ENCODE data around the gene ETV3. TPM values are rescaled to one million over a fixed set of nuclear protein-coding genes. Genes with fewer than 3 reads are reported as not detected.

ETV3 gene
- total RNA-seq, 1 donor from 2014 or later: 11.2 TPM

- no peak for DNase-seq (ENCODE audit: low read depth in 2 of 2)
These were observed 23.7 kb upstream of the ETV3 start for GRCh38 chr1:157161901-157162300.

- no peak for DNase-seq (ENCODE audit: low read depth in 2 of 2)
These were observed 20.8 kb upstream of the ETV3 start for GRCh38 chr1:157158967-157159366.

- DNase-seq (ENCODE audit: low read depth in 2 of 2): no peak
These were observed 19.5 kb upstream of the ETV3 start for GRCh38 chr1:157157501-157158190.

GRCh38 chr1:157156058-157156541 lies 17.9 kb upstream of the ETV3 start:
- peak; percentile 17 to 59 for DNase-seq (ENCODE audit: low read depth in 2 of 2)

- DNase-seq (ENCODE audit: low read depth in 2 of 2): no peak
These were observed 17.5 kb upstream of the ETV3 start for GRCh38 chr1:157155658-157156057.

GRCh38 chr1:157154940-157155514 lies 16.8 kb upstream of the ETV3 start:
- peak in 1 of 2 donors; percentile 87 for DNase-seq (ENCODE audit: low read depth in 2 of 2)

- DNase-seq (ENCODE audit: low read depth in 2 of 2): no peak
These were observed 16.1 kb upstream of the ETV3 start for GRCh38 chr1:157154291-157154690.

- DNase-seq (ENCODE audit: low read depth in 2 of 2): no peak
These were observed 15.6 kb upstream of the ETV3 start for GRCh38 chr1:157153746-157154145.

- no peak for DNase-seq (ENCODE audit: low read depth in 2 of 2)
These were observed 14.3 kb upstream of the ETV3 start for GRCh38 chr1:157152510-157152909.

GRCh38 chr1:157151506-157151905 lies 13.3 kb upstream of the ETV3 start:
- DNase-seq (ENCODE audit: low read depth in 2 of 2): no peak

- no peak for DNase-seq (ENCODE audit: low read depth in 2 of 2)
These were observed 12.9 kb upstream of the ETV3 start for GRCh38 chr1:157151073-157151472.

GRCh38 chr1:157150631-157151030 lies 12.4 kb upstream of the ETV3 start:
- DNase-seq (ENCODE audit: low read depth in 2 of 2): no peak

- DNase-seq (ENCODE audit: low read depth in 2 of 2): peak in 1 of 2 donors; percentile 33
These were observed 9.9 kb upstream of the ETV3 start for GRCh38 chr1:157147906-157148700.

GRCh38 chr1:157147037-157147436 lies 8.8 kb upstream of the ETV3 start:
- no peak for DNase-seq (ENCODE audit: low read depth in 2 of 2)

- DNase-seq (ENCODE audit: low read depth in 2 of 2): no peak
These were observed 8.0 kb upstream of the ETV3 start for GRCh38 chr1:157146244-157146643.

GRCh38 chr1:157145076-157145475 lies 6.9 kb upstream of the ETV3 start:
- no peak for DNase-seq (ENCODE audit: low read depth in 2 of 2)

GRCh38 chr1:157144509-157144908 lies 6.3 kb upstream of the ETV3 start:
- no peak for DNase-seq (ENCODE audit: low read depth in 2 of 2)

- DNase-seq (ENCODE audit: low read depth in 2 of 2): no peak
These were observed 4.7 kb upstream of the ETV3 start for GRCh38 chr1:157142765-157143423.

- DNase-seq (ENCODE audit: low read depth in 2 of 2): no peak
These were observed 4.0 kb upstream of the ETV3 start for GRCh38 chr1:157142201-157142600.

GRCh38 chr1:157141212-157141855 lies 3.1 kb upstream of the ETV3 start:
- no peak for DNase-seq (ENCODE audit: low read depth in 2 of 2)

- no peak for DNase-seq (ENCODE audit: low read depth in 2 of 2)
These were observed 1.9 kb upstream of the ETV3 start for GRCh38 chr1:157140063-157140588.
